ENCODE results near the gene C11orf68.
A peak's percentile ranks its signal among the peaks of the same experiment; 100 is the strongest.
"Not testable (repeated sequence)": the region's sequence is repeated elsewhere in the genome, so short reads cannot be mapped to it uniquely, and the experiment has no call there.

C11orf68 gene

GRCh38 chr11:65918211-65919140, at the start of gene C11orf68:
Gene C11orf68 (minus strand): TSS chr11:65919062. CDS start chr11:65919031, 31 bp downstream.
- DNase-seq: no peak

- DNase-seq: no peak
These were observed 48.6 kb upstream of the C11orf68 start for GRCh38 chr11:65967329-65967934.

GRCh38 chr11:65965986-65966762, 47.3 kb upstream of the C11orf68 start:
- DNase-seq: no peak

- DNase-seq: no peak
These were observed 46.0 kb upstream of the C11orf68 start for GRCh38 chr11:65964906-65965305.

- no peak for DNase-seq
These were observed 43.3 kb upstream of the C11orf68 start for GRCh38 chr11:65962141-65962564.

- peak; percentile 95 for DNase-seq
These were observed 42.6 kb upstream of the C11orf68 start, which contains the start of gene SART1 for GRCh38 chr11:65961267-65962140. Gene SART1 (plus strand): TSS chr11:65961734. CDS start chr11:65961781, 47 bp downstream.

- DNase-seq: no peak
These were observed 42.0 kb upstream of the C11orf68 start for GRCh38 chr11:65960824-65961266.

- no peak for DNase-seq
These were observed 40.0 kb upstream of the C11orf68 start for GRCh38 chr11:65958774-65959420.

GRCh38 chr11:65958291-65958690, 39.4 kb upstream of the C11orf68 start:
- DNase-seq: no peak

GRCh38 chr11:65954771-65955170, 35.9 kb upstream of the C11orf68 start:
- no peak for DNase-seq

- no peak for DNase-seq
These were observed 34.6 kb upstream of the C11orf68 start for GRCh38 chr11:65953471-65953870.

GRCh38 chr11:65952052-65952521, 33.2 kb upstream of the C11orf68 start:
- DNase-seq: no peak

- not testable (repeated sequence) for DNase-seq
These were observed 32.8 kb upstream of the C11orf68 start for GRCh38 chr11:65951641-65952040.

GRCh38 chr11:65950711-65951110, 31.8 kb upstream of the C11orf68 start:
- DNase-seq: not testable (repeated sequence)

GRCh38 chr11:65947603-65948125, 28.8 kb upstream of the C11orf68 start:
- no peak for DNase-seq

GRCh38 chr11:65947133-65947532, 28.3 kb upstream of the C11orf68 start:
- DNase-seq: no peak

GRCh38 chr11:65946655-65947054, 27.8 kb upstream of the C11orf68 start:
- DNase-seq: no peak

- no peak for DNase-seq
These were observed 27.2 kb upstream of the C11orf68 start for GRCh38 chr11:65945941-65946558.

- DNase-seq: no peak
These were observed 26.6 kb upstream of the C11orf68 start, which contains the start of gene TSGA10IP for GRCh38 chr11:65945430-65945911. Gene TSGA10IP (plus strand): TSS chr11:65945480. CDS start chr11:65945676, 196 bp downstream.

- DNase-seq: no peak
These were observed 25.9 kb upstream of the C11orf68 start for GRCh38 chr11:65944767-65945166.

Measured in stimulated activated naive CD4-positive, alpha-beta T cell treated with Interleukin-2 at 50 U/mL for 16 hours (primary cell).